Rectal smooth muscle tissue (tissue), 1 donor: ENCODE results near the gene AQP5.

Experiments used
- H3K27ac ChIP-seq: one replicate; pipeline ENCODE4 v1.7.0; 2013; ENCODE audit warnings: low read depth, low read length, inconsistent platforms
- H3K27me3 ChIP-seq: one replicate; pipeline ENCODE4 v1.7.0; 2013; ENCODE audit warnings: low read length; ENCODE audit not compliant: control insufficient read depth, insufficient read depth
- H3K36me3 ChIP-seq: one replicate; pipeline ENCODE4 v1.7.0; 2013; ENCODE audit warnings: low read length; ENCODE audit not compliant: control insufficient read depth, insufficient read depth
- H3K4me1 ChIP-seq: one replicate; pipeline ENCODE4 v1.7.0; 2013; ENCODE audit warnings: low read length; ENCODE audit not compliant: control insufficient read depth, insufficient read depth
- H3K4me3 ChIP-seq: one replicate; pipeline ENCODE4 v1.7.0; 2013; ENCODE audit warnings: low read length
- H3K9ac ChIP-seq: one replicate; pipeline ENCODE4 v1.7.0; 2013; ENCODE audit warnings: low read length

The AQP5 gene

GRCh38 chr12:49974677-49975317 is 13.1 kb downstream of the AQP5 start:
- Histone ChIP-seq H3K4me1 (peaks cover 10% of the 10 kb centered on the region), H3K4me3 (no peak overlapping the region), H3K27me3 (peaks cover 3% of the 10 kb centered on the region), H3K36me3 (no peaks in the 10 kb centered on the region), H3K9ac (no peak overlapping the region), H3K27ac (peak overlapping the region; percentile 35)

GRCh38 chr12:49975318-49975761 is 13.7 kb downstream of the AQP5 start:
- Histone ChIP-seq H3K27me3 (peaks cover 3% of the 10 kb centered on the region), H3K9ac (no peak overlapping the region), H3K4me3 (no peak overlapping the region), H3K27ac (peak overlapping the region; percentile 35), H3K4me1 (peaks cover 10% of the 10 kb centered on the region), H3K36me3 (no peaks in the 10 kb centered on the region)

GRCh38 chr12:49976557-49976956 is 14.9 kb downstream of the AQP5 start:
- Histone ChIP-seq H3K27me3 (no peaks in the 10 kb centered on the region), H3K27ac (no peak overlapping the region), H3K36me3 (no peaks in the 10 kb centered on the region), H3K4me3 (no peak overlapping the region), H3K4me1 (peaks cover 10% of the 10 kb centered on the region), H3K9ac (no peak overlapping the region)

- Histone ChIP-seq H3K27ac (no peak overlapping the region), H3K4me1 (peaks cover 10% of the 10 kb centered on the region), H3K27me3 (no peaks in the 10 kb centered on the region), H3K9ac (no peak overlapping the region), H3K36me3 (no peaks in the 10 kb centered on the region), H3K4me3 (no peak overlapping the region)
Observed at GRCh38 chr12:49978125-49978524, 16.5 kb downstream of the AQP5 start.

GRCh38 chr12:49979016-49979586 is 17.4 kb downstream of the AQP5 start:
- Histone ChIP-seq H3K36me3 (no peaks in the 10 kb centered on the region), H3K4me1 (peaks cover 16% of the 10 kb centered on the region), H3K4me3 (no peak overlapping the region), H3K9ac (no peak overlapping the region), H3K27me3 (no peaks in the 10 kb centered on the region), H3K27ac (no peak overlapping the region)

- H3K36me3 ChIP-seq: no peaks in the 10 kb centered on the region
- no peak overlapping the region for H3K9ac ChIP-seq
- no peak overlapping the region for H3K27ac ChIP-seq
- H3K27me3 ChIP-seq: no peaks in the 10 kb centered on the region
- peaks cover 16% of the 10 kb centered on the region for H3K4me1 ChIP-seq
- no peak overlapping the region for H3K4me3 ChIP-seq
Observed at GRCh38 chr12:49979791-49980190, 18.1 kb downstream of the AQP5 start.

- Histone ChIP-seq H3K9ac (no peak overlapping the region), H3K27ac (no peak overlapping the region), H3K36me3 (no peaks in the 10 kb centered on the region), H3K4me1 (peaks cover 13% of the 10 kb centered on the region), H3K4me3 (no peak overlapping the region), H3K27me3 (no peaks in the 10 kb centered on the region)
Observed at GRCh38 chr12:49980501-49981349, 19.1 kb downstream of the AQP5 start.

GRCh38 chr12:49982246-49983087 is 20.8 kb downstream of the AQP5 start:
- Histone ChIP-seq H3K9ac (no peak overlapping the region), H3K27ac (peak overlapping the region; percentile 35), H3K4me1 (peaks cover 16% of the 10 kb centered on the region), H3K27me3 (no peaks in the 10 kb centered on the region), H3K36me3 (no peaks in the 10 kb centered on the region), H3K4me3 (no peak overlapping the region)

GRCh38 chr12:49983892-49984291 is 22.2 kb downstream of the AQP5 start:
- Histone ChIP-seq H3K9ac (no peak overlapping the region), H3K4me1 (peaks cover 25% of the 10 kb centered on the region), H3K4me3 (peak overlapping the region; percentile 0), H3K27me3 (no peaks in the 10 kb centered on the region), H3K27ac (peak overlapping the region; percentile 25), H3K36me3 (no peaks in the 10 kb centered on the region)

- Histone ChIP-seq H3K27ac (peak overlapping the region; percentile 25), H3K4me1 (peaks cover 25% of the 10 kb centered on the region), H3K36me3 (no peaks in the 10 kb centered on the region), H3K9ac (no peak overlapping the region), H3K4me3 (no peak overlapping the region), H3K27me3 (no peaks in the 10 kb centered on the region)
Observed at GRCh38 chr12:49984476-49985359, 23.0 kb downstream of the AQP5 start.

- H3K36me3 ChIP-seq: no peaks in the 10 kb centered on the region
- H3K4me3 ChIP-seq: no peak overlapping the region
- H3K9ac ChIP-seq: no peak overlapping the region
- no peaks in the 10 kb centered on the region for H3K27me3 ChIP-seq
- no peak overlapping the region for H3K27ac ChIP-seq
- H3K4me1 ChIP-seq: peaks cover 25% of the 10 kb centered on the region
Observed at GRCh38 chr12:49985981-49986380, 24.3 kb downstream of the AQP5 start.
